Naive thymus-derived CD4-positive, alpha-beta T cell (primary cell): ENCODE measurements around the gene ATP6V1G3. TPM values are rescaled to one million over a fixed set of nuclear protein-coding genes. Genes with fewer than 3 reads are reported as not detected.

ENCODE experiments used
- ATAC-seq: fragments of 150-1000 bp; cut with Tn5 transposase; 2 replicates; pipeline ENCODE4 v1.10.0; 2021; ENCODE audit warnings: mild to moderate bottlenecking, moderate library complexity
- CTCF ChIA-PET: fragments of 350-600 bp; sonication (Branson Sonifier 250); formaldehyde crosslinking; loops from one replicate; lab custom pipeline; 2021; ENCODE audit warnings: antibody characterized with exemption; lab: Charles Lee
- POLR2A ChIA-PET: fragments of 350-600 bp; sonication (Branson Sonifier 250); formaldehyde crosslinking; loops from one replicate; lab custom pipeline; 2021; ENCODE audit warnings: antibody characterized with exemption, inconsistent platforms; lab: Charles Lee
- DNase-seq, 9 donors: peaks; one replicate each; pipeline versions ENCODE4 v3.0.0 to v3.0.0-alpha.2; 2020 to 2022; ENCODE audit warnings: mixed read lengths in 1 of 9
- H3K27ac ChIP-seq: one replicate; pipeline ENCODE4 v1.7.0; 2013; ENCODE audit warnings: mild to moderate bottlenecking, low read depth, low read length, moderate library complexity
- H3K27me3 ChIP-seq, 2 donors: one replicate each; pipeline ENCODE4 v1.7.0; 2013; ENCODE audit warnings: low read length in 2 of 2, mild to moderate bottlenecking in 2 of 2, moderate library complexity in 2 of 2; ENCODE audit not compliant: control insufficient read depth in 2 of 2, insufficient read depth in 2 of 2
- H3K36me3 ChIP-seq, 3 experiments: 1 replicate in 2 of 3; 2 replicates in 1 of 3; pipeline ENCODE4 v1.7.0; 2013; ENCODE audit warnings: low read length in 3 of 3, mild to moderate bottlenecking in 3 of 3, moderate library complexity in 1 of 3; ENCODE audit not compliant: insufficient read depth in 3 of 3, control insufficient read depth in 2 of 3
- H3K4me1 ChIP-seq, 2 donors: one replicate each; pipeline ENCODE4 v1.7.0; 2013; ENCODE audit warnings: low read length in 2 of 2, mild to moderate bottlenecking in 2 of 2, moderate library complexity in 1 of 2; ENCODE audit not compliant: control insufficient read depth in 2 of 2, insufficient read depth in 2 of 2
- H3K4me3 ChIP-seq: 2 replicates; pipeline ENCODE4 v1.7.0; 2013; ENCODE audit warnings: mild to moderate bottlenecking, low read length
- H3K9me3 ChIP-seq, 3 experiments: 1 replicate in 2 of 3; 2 replicates in 1 of 3; pipeline ENCODE4 v1.7.0; 2013; ENCODE audit warnings: low read length in 3 of 3; ENCODE audit not compliant: control insufficient read depth in 2 of 3
- H3K27ac Mint-ChIP-seq, 9 donors: one replicate each; pipeline ENCODE4 v1.8.0; 2020 to 2022; ENCODE audit warnings: mixed read lengths in 9 of 9, mild to moderate bottlenecking in 8 of 9, moderate library complexity in 5 of 9, inconsistent platforms in 2 of 9
- H3K27me3 Mint-ChIP-seq, 5 donors: one replicate each; pipeline ENCODE4 v1.8.0; 2021 to 2022; ENCODE audit warnings: mixed read lengths in 5 of 5, mild to moderate bottlenecking in 1 of 5
- H3K36me3 Mint-ChIP-seq, 5 donors: one replicate each; pipeline ENCODE4 v1.8.0; 2020 to 2022; ENCODE audit warnings: mixed read lengths in 5 of 5, mild to moderate bottlenecking in 3 of 5, inconsistent platforms in 1 of 5
- H3K4me1 Mint-ChIP-seq, 7 donors: one replicate each; pipeline ENCODE4 v1.8.0; 2020 to 2022; ENCODE audit warnings: mixed read lengths in 7 of 7, mild to moderate bottlenecking in 3 of 7, inconsistent platforms in 1 of 7
- H3K4me3 Mint-ChIP-seq, 10 donors: one replicate each; pipeline ENCODE4 v1.8.0; 2020 to 2022; ENCODE audit warnings: mild to moderate bottlenecking in 10 of 10, mixed read lengths in 10 of 10, moderate library complexity in 6 of 10, inconsistent platforms in 2 of 10
- H3K9me3 Mint-ChIP-seq, 11 donors: one replicate each; pipeline ENCODE4 v1.8.0; 2020 to 2022; ENCODE audit warnings: mixed read lengths in 11 of 11, mild to moderate bottlenecking in 4 of 11, inconsistent platforms in 1 of 11, moderate library complexity in 1 of 11
- intact Hi-C, 2 donors: fragments of 100-400 bp; cut with micrococcal nuclease; formaldehyde crosslinking; loops; one replicate each; pipeline ENCODE4 v1.15.1; 2023
- polyA plus RNA-seq, 2 donors: library from polyadenylated mRNA; unstranded; fragments of 300-500 nt; fragmentation: Illumina TruSeq; gene quantifications; one replicate each; pipeline ENCODE4 v1.2.3, GENCODE V29; 2021
- total RNA-seq, 6 experiments: library from RNA in 5 of 6; stranded (reverse) in 5 of 6; gene quantifications; 1 replicate in 5 of 6; 2 replicates in 1 of 6; pipeline ENCODE4 v1.2.3 and lab custom pipeline; 2021 to 2026

ATP6V1G3 gene
- total and polyA plus RNA-seq, 7 experiments from 2014 or later, result not detected

- ChIA-PET CTCF (no interaction called here), POLR2A (interaction anchor here (0.6 kb wide), 1 partner anchor 100 kb away, joined by 3 read pairs; no protein-coding TSS in a partner anchor)
- ATAC-seq (no peak), DNase-seq (no peak)
- Histone ChIP-seq H3K9me3 (no peaks in the 10 kb centered on the region), H3K36me3 (no peaks in the 10 kb centered on the region), H3K27ac (no peak overlapping the region), H3K4me3 (no peak overlapping the region), H3K27me3 (no peaks in the 10 kb centered on the region), H3K4me1 (no peaks in the 10 kb centered on the region)
- Mint-ChIP-seq H3K27ac (no peak overlapping the region), H3K36me3 (peaks cover 0 to 6% (median 0%) of the 10 kb centered on the region in 5 donors), H3K4me1 (peaks cover 0 to 9% (median 6%) of the 10 kb centered on the region in 7 donors), H3K4me3 (no peak overlapping the region), H3K9me3 (peaks cover 0 to 2% (median 0%) of the 10 kb centered on the region in 11 donors), H3K27me3 (no peaks in the 10 kb centered on the region)
- intact Hi-C loops, result no loop called here
Measured at GRCh38 chr1:198493329-198493728, 47.2 kb downstream of the ATP6V1G3 start.

GRCh38 chr1:198492872-198493271, 47.6 kb downstream of the ATP6V1G3 start:
- no peak for ATAC-seq
- POLR2A ChIA-PET, result no interaction called here
- H3K27ac Mint-ChIP-seq, result no peak overlapping the region
- H3K36me3 Mint-ChIP-seq, result peaks cover 0 to 6% (median 0%) of the 10 kb centered on the region in 5 donors
- Histone ChIP-seq H3K9me3 (no peaks in the 10 kb centered on the region), H3K27me3 (no peaks in the 10 kb centered on the region), H3K27ac (no peak overlapping the region), H3K36me3 (no peaks in the 10 kb centered on the region), H3K4me1 (no peaks in the 10 kb centered on the region), H3K4me3 (no peak overlapping the region)
- peaks cover 0 to 9% (median 4%) of the 10 kb centered on the region in 7 donors for H3K4me1 Mint-ChIP-seq
- no peak overlapping the region for H3K4me3 Mint-ChIP-seq
- DNase-seq, result no peak
- intact Hi-C loops, result no loop called here
- peaks cover 0 to 2% (median 0%) of the 10 kb centered on the region in 11 donors for H3K9me3 Mint-ChIP-seq
- CTCF ChIA-PET, result interaction anchor here (0.6 kb wide), 1 partner anchor 257 kb away, joined by 3 read pairs; no protein-coding TSS in a partner anchor
- H3K27me3 Mint-ChIP-seq, result no peaks in the 10 kb centered on the region

- ChIA-PET CTCF (no interaction called here), POLR2A (no interaction called here)
- H3K36me3 ChIP-seq, result no peaks in the 10 kb centered on the region
- H3K4me3 ChIP-seq, result no peak overlapping the region
- Mint-ChIP-seq H3K4me1 (peaks cover 0 to 7% (median 0%) of the 10 kb centered on the region in 7 donors), H3K9me3 (peaks cover 0 to 1% (median 0%) of the 10 kb centered on the region in 11 donors), H3K27me3 (no peaks in the 10 kb centered on the region), H3K27ac (no peak overlapping the region), H3K4me3 (no peak overlapping the region), H3K36me3 (peaks cover 0 to 3% (median 0%) of the 10 kb centered on the region in 5 donors)
- no peaks in the 10 kb centered on the region for H3K4me1 ChIP-seq
- no peaks in the 10 kb centered on the region for H3K27me3 ChIP-seq
- no peak overlapping the region for H3K27ac ChIP-seq
- intact Hi-C loops, result no loop called here
- DNase-seq (no peak), ATAC-seq (no peak)
- no peaks in the 10 kb centered on the region for H3K9me3 ChIP-seq
Measured at GRCh38 chr1:198491596-198491995, 48.9 kb downstream of the ATP6V1G3 start.

GRCh38 chr1:198491028-198491427, 49.5 kb downstream of the ATP6V1G3 start:
- H3K27ac ChIP-seq, result no peak overlapping the region
- POLR2A ChIA-PET, result interaction anchor here (0.6 kb wide), 1 partner anchor 567 kb away, joined by 4 read pairs; no protein-coding TSS in a partner anchor

GRCh38 chr1:198490224-198490623, 50.3 kb downstream of the ATP6V1G3 start:
- ChIA-PET CTCF (interaction anchor here (1.1 kb wide), 1 partner anchor 25 kb away, joined by 3 read pairs; no protein-coding TSS in a partner anchor), POLR2A (no interaction called here)
- no peak overlapping the region for H3K27ac ChIP-seq
- H3K4me1 ChIP-seq, result no peaks in the 10 kb centered on the region
- peaks cover 0 to 3% (median 0%) of the 10 kb centered on the region in 5 donors for H3K36me3 Mint-ChIP-seq
- no peak overlapping the region for H3K4me3 Mint-ChIP-seq
- no peak for DNase-seq
- ATAC-seq, result no peak
- no peaks in the 10 kb centered on the region for H3K27me3 Mint-ChIP-seq
- no peak overlapping the region for H3K4me3 ChIP-seq
- H3K27ac Mint-ChIP-seq, result no peak overlapping the region
- H3K9me3 Mint-ChIP-seq, result peaks cover 0 to 2% (median 0%) of the 10 kb centered on the region in 11 donors
- no peaks in the 10 kb centered on the region for H3K27me3 ChIP-seq
- H3K36me3 ChIP-seq, result no peaks in the 10 kb centered on the region
- no peaks in the 10 kb centered on the region for H3K9me3 ChIP-seq
- intact Hi-C loops, result no loop called here
- peaks cover 0 to 7% (median 0%) of the 10 kb centered on the region in 7 donors for H3K4me1 Mint-ChIP-seq

More at GRCh38 chr1:198491028-198491427, 49.5 kb downstream of the ATP6V1G3 start:
- peaks cover 0 to 3% (median 0%) of the 10 kb centered on the region in 5 donors for H3K36me3 Mint-ChIP-seq
- no peak overlapping the region for H3K27ac Mint-ChIP-seq
- H3K4me1 Mint-ChIP-seq, result peaks cover 0 to 7% (median 0%) of the 10 kb centered on the region in 7 donors
- no peak overlapping the region for H3K4me3 ChIP-seq
- intact Hi-C loops, result no loop called here
- no peak overlapping the region for H3K4me3 Mint-ChIP-seq
- no peaks in the 10 kb centered on the region for H3K36me3 ChIP-seq
- no peaks in the 10 kb centered on the region for H3K27me3 ChIP-seq
- H3K9me3 Mint-ChIP-seq, result peaks cover 0 to 1% (median 0%) of the 10 kb centered on the region in 11 donors
- CTCF ChIA-PET, result no interaction called here
- no peaks in the 10 kb centered on the region for H3K27me3 Mint-ChIP-seq
- H3K4me1 ChIP-seq, result no peaks in the 10 kb centered on the region
- DNase-seq (no peak), ATAC-seq (no peak)
- no peaks in the 10 kb centered on the region for H3K9me3 ChIP-seq

GRCh38 chr1:198486903-198487302, 53.6 kb downstream of the ATP6V1G3 start:
- ChIA-PET CTCF (interaction anchor here (1.1 kb wide), 1 partner anchor 24 kb away, joined by 3 read pairs; no protein-coding TSS in a partner anchor), POLR2A (no interaction called here)
- DNase-seq, result no peak
- Histone ChIP-seq H3K4me3 (no peak overlapping the region), H3K4me1 (no peaks in the 10 kb centered on the region), H3K27me3 (no peaks in the 10 kb centered on the region), H3K9me3 (no peaks in the 10 kb centered on the region), H3K36me3 (no peaks in the 10 kb centered on the region), H3K27ac (no peak overlapping the region)
- H3K4me1 Mint-ChIP-seq, result peaks cover 0 to 8% (median 0%) of the 10 kb centered on the region in 7 donors
- peaks cover 0 to 5% (median 0%) of the 10 kb centered on the region in 11 donors for H3K9me3 Mint-ChIP-seq
- intact Hi-C loops, result no loop called here
- peaks cover 0 to 3% (median 0%) of the 10 kb centered on the region in 5 donors for H3K36me3 Mint-ChIP-seq
- no peak overlapping the region for H3K27ac Mint-ChIP-seq
- no peak for ATAC-seq
- peaks cover 0 to 3% (median 0%) of the 10 kb centered on the region in 5 donors for H3K27me3 Mint-ChIP-seq
- no peak overlapping the region for H3K4me3 Mint-ChIP-seq

GRCh38 chr1:198483645-198484044, 56.8 kb downstream of the ATP6V1G3 start:
- Histone ChIP-seq H3K4me3 (no peak overlapping the region), H3K27ac (no peak overlapping the region), H3K36me3 (no peaks in the 10 kb centered on the region), H3K27me3 (no peaks in the 10 kb centered on the region), H3K4me1 (no peaks in the 10 kb centered on the region), H3K9me3 (no peaks in the 10 kb centered on the region)
- peaks cover 0 to 4% (median 0%) of the 10 kb centered on the region in 5 donors for H3K27me3 Mint-ChIP-seq
- peaks cover 0 to 8% (median 0%) of the 10 kb centered on the region in 7 donors for H3K4me1 Mint-ChIP-seq
- ChIA-PET CTCF (no interaction called here), POLR2A (no interaction called here)
- no peak for DNase-seq
- peaks cover 0 to 7% (median 0%) of the 10 kb centered on the region in 11 donors for H3K9me3 Mint-ChIP-seq
- H3K4me3 Mint-ChIP-seq, result no peak overlapping the region
- peaks cover 0 to 3% (median 2%) of the 10 kb centered on the region in 5 donors for H3K36me3 Mint-ChIP-seq
- no peak overlapping the region for H3K27ac Mint-ChIP-seq
- no peak for ATAC-seq
- intact Hi-C loops, result no loop called here
